Karpas-422 (cell line): ENCODE measurements around the gene VSNL1. TPM values are rescaled to one million over a fixed set of nuclear protein-coding genes. Genes with fewer than 3 reads are reported as not detected.

Experiments
- DNase-seq: peaks from one replicate; pipeline ENCODE4 v3.0.0-alpha.2; 2015
- H2AFZ ChIP-seq: fragments of 200-600 bp; sonication (generic); 2 replicates; pipeline ENCODE4 v1.6.1; 2014; ENCODE audit warnings: antibody characterized with exemption, low read length, mixed read lengths
- H3K27ac ChIP-seq: fragments of 200-600 bp; sonication (generic); 2 replicates; pipeline ENCODE4 v1.5.1; 2014; ENCODE audit warnings: mild to moderate bottlenecking, low read length, moderate library complexity
- H3K27me3 ChIP-seq: fragments of 200-600 bp; sonication (generic); 2 replicates; pipeline ENCODE4 v1.6.1; 2014; ENCODE audit warnings: low read length, mixed read lengths
- H3K36me3 ChIP-seq: fragments of 200-600 bp; sonication (generic); 2 replicates; pipeline ENCODE4 v1.6.1; 2014; ENCODE audit warnings: low read length, mixed read lengths; ENCODE audit not compliant: insufficient read depth
- H3K4me1 ChIP-seq: fragments of 200-600 bp; sonication (generic); 2 replicates; pipeline ENCODE4 v1.6.1; 2014; ENCODE audit warnings: mild to moderate bottlenecking, low read length, mixed read lengths
- H3K4me2 ChIP-seq: fragments of 200-600 bp; sonication (generic); 2 replicates; pipeline ENCODE4 v1.6.1; 2014; ENCODE audit warnings: low read length, low read depth, mild to moderate bottlenecking; ENCODE audit not compliant: poor library complexity, severe bottlenecking
- H3K4me3 ChIP-seq: fragments of 200-600 bp; sonication (generic); 2 replicates; pipeline ENCODE4 v1.5.1; 2014; ENCODE audit warnings: mild to moderate bottlenecking, antibody characterized with exemption, low read length, mixed read lengths
- H3K79me2 ChIP-seq: fragments of 200-600 bp; sonication (generic); 2 replicates; pipeline ENCODE4 v1.6.1; 2014; ENCODE audit warnings: mild to moderate bottlenecking, low read length, mixed read lengths
- H3K9ac ChIP-seq: fragments of 200-600 bp; sonication (generic); 2 replicates; pipeline ENCODE4 v1.6.0; 2014; ENCODE audit warnings: low read length
- H3K9me2 ChIP-seq: fragments of 200-600 bp; sonication (generic), shearing (Covaris generic); replicated peaks from 2 replicates; pipeline ENCODE4 v1.6.0; 2014; ENCODE audit warnings: mild to moderate bottlenecking, low read length, moderate library complexity; ENCODE audit not compliant: insufficient read depth
- H3K9me3 ChIP-seq: fragments of 300-700, 200-600 bp; sonication (generic); 2 replicates; pipeline ENCODE4 v1.6.1; 2014; ENCODE audit warnings: low read length, mixed read lengths
- H4K20me1 ChIP-seq: fragments of 200-600 bp; sonication (generic); 2 replicates; pipeline ENCODE4 v1.6.1; 2014; ENCODE audit warnings: mild to moderate bottlenecking, antibody characterized with exemption, low read length, low read depth; ENCODE audit not compliant: insufficient read depth
- total RNA-seq: library from RNA; depleted of rRNA; stranded (reverse); fragments of >200 nt; shearing (Covaris generic); gene quantifications from 2 replicates; pipeline ENCODE4 v1.2.3, GENCODE V29; 2014; ENCODE audit warnings: low replicate concordance; rRNA removed

Gene VSNL1
- total RNA-seq, 1 experiment from 2014 or later, result not detected

- Histone ChIP-seq H3K9ac (no peak overlapping the region), H3K27ac (no peak overlapping the region), H3K4me2 (no peak overlapping the region), H3K27me3 (no peaks in the 10 kb centered on the region), H3K9me2 (no peaks in the 10 kb centered on the region), H3K4me3 (no peak overlapping the region), H3K79me2 (0 out of 2 replicates have a peak, but pooled peaks cover 4% of the 10 kb centered on the region), H4K20me1 (no peaks in the 10 kb centered on the region), H3K9me3 (no peaks in the 10 kb centered on the region), H3K4me1 (no peaks in the 10 kb centered on the region), H3K36me3 (peaks cover 29% of the 10 kb centered on the region), H2AFZ (no peak overlapping the region)
- DNase-seq, result no peak
Observed at GRCh38 chr2:17689010-17689409, 148.5 kb downstream of the VSNL1 start.

GRCh38 chr2:17690776-17691175 lies 150.3 kb downstream of the VSNL1 start:
- peaks cover 39% of the 10 kb centered on the region for H3K36me3 ChIP-seq
- no peak overlapping the region for H3K4me3 ChIP-seq
- H3K4me2 ChIP-seq, result no peak overlapping the region
- no peaks in the 10 kb centered on the region for H3K27me3 ChIP-seq
- H3K27ac ChIP-seq, result no peak overlapping the region
- no peak for DNase-seq
- H3K9ac ChIP-seq, result no peak overlapping the region
- H3K4me1 ChIP-seq, result no peaks in the 10 kb centered on the region
- H3K9me2 ChIP-seq, result no peaks in the 10 kb centered on the region
- H4K20me1 ChIP-seq, result no peaks in the 10 kb centered on the region
- H2AFZ ChIP-seq, result no peak overlapping the region
- H3K9me3 ChIP-seq, result no peaks in the 10 kb centered on the region
- 0 out of 2 replicates have a peak, but pooled peaks cover 4% of the 10 kb centered on the region for H3K79me2 ChIP-seq

Other genes starting within 250 kb of the VSNL1 start
- not detected in 2 replicates for gene RAD51AP2, start 22.3 kb upstream of the VSNL1 start, total RNA-seq
- 28.1 and 44.2 TPM in 2 replicates for gene SMC6, start 213.1 kb downstream of the VSNL1 start, total RNA-seq
- 125 and 251 TPM in 2 replicates for gene GEN1, start 213.4 kb downstream of the VSNL1 start, total RNA-seq